ENCODE data around the gene HSPB1.
A peak's percentile ranks its signal among the peaks of the same experiment; 100 is the strongest.
"Not testable (repeated sequence)": the region's sequence is repeated elsewhere in the genome, so short reads cannot be mapped to it uniquely, and the experiment has no call there.

HSPB1 gene

DNA sequence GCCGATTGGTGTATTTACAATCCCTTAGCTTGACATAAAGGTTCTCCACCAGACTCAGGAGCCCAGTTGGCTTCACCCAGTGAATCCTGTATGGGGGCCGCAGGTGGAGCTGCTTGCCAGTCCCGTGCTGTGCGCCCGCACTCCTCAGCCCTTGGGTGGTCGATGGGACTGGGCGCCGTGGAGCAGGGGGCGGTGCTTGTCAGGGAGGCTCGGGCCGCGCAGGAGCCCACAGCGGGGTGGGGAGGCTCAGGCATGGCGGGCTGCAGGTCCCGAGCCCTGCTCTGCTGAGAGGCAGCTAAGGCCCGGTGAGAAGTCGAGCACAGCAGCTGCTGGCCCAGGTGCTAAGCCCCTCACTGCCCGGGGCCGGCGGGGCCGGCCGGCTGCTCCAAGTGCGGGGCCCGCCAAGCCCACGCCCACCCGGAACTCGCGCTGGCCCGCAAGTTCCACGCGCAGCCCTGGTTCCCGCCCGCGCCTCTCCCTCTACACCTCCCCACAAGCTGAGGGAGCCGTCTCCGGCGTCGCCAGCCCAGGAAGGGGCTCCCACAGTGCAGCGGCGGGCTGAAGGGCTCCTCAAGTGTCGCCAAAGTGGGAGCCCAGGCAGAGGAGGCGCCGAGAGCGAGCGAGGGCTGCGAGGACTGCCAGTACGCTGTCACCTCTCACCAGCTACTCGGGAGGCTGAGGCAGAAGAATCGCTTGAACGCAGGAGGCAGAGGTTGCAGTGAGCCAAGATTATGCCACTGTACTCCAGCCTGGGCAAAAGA, 7.0 kb downstream of the HSPB1 start:
- not testable (repeated sequence) for DNase-seq

DNA sequence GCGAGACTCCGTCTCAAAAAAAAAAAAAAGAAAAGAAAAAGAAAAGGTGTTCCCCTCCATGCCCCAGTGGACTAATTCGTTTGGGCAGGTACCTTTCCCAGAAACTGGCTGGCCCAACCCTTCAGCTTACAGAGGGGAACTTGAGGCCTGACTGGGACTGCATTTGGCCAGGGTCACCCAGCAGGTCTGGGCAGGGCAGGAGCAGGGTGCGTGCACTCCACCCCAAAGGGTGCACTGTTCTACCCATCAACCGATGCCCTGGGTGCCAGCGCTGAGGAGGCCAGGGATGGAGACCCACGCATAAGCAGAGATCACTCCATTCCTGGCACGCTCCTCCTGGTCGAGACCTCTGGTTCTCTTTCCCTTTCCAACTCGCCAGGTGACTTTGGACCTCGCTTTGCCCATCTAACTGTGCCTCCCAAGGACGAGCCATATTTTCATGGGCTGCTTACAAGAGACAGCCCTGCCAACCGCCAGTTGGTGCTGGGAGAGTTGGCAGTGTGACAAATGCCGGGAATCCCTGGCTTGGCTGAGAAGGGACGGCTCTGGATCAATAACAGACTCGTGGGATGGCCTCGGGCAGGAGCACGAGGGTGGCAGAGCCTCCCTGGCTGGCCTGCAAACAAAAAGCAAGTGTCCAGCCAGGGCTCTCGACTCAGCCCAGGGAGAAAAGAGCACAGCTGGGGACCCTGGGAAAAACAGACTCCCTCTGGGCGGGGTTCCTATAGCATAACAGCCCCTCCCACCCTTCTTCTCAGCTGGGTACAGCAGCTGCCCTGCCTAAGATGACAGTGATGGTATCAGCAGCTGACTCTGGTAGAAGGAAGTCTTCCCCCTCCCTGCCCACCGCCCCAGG, 7.9 kb downstream of the HSPB1 start:
- peak in 1 of 2 experiments; percentile 64 for DNase-seq

DNA sequence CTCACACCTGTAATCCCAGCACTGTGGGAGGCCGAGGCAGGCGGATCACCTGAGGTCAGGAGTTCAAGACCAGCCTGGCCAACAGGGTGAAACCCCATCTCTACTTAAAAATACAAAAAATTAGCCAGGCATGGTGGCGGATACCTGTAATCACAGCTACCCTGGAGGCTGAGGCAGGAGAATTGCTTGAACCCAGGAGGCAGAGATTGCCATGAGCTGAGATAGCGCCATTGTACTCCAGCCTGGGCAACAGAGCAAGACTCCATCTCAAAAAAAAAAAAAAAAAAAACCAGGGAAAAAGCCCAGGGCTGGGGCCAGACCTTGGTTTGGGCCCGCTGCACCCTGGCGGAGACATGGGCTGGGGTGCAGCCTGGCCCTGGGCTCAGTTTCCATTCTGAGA, 9.4 kb downstream of the HSPB1 start:
- not testable (repeated sequence) for DNase-seq

DNA sequence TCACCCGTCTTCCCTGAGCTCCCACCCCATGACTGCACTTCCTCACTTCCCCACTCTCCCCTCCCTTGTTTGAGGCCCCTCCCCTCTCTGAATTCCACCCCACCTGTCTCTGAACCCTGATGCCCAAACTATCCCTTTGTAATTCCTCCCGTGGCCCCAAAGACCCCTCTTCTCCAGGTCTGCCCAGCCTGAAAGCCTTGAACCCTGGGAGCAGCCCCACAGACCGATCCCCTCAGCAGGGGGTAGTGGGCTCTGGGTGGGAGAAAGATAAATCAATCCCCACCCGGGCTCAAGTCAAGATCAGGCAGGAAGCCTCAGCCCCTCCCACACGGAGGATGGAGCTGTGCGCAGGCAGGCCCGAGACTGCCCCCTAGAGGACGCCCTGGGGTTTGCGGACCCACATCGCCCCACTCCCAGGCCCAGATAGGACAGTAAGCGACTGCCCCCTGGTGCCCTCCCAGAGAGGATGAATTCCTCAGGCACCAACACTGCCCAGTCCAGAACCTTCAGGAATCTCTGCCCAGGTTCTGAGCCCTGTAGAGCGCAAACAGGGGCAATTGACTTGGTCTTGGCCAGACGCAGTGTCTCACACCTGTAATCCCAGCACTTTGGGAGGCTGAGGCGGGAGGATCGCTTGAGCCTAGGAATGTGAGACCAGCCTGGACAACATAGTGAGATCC, 11.7 kb downstream of the HSPB1 start:
- DNase-seq: peak; percentile 93 to 95

DNA sequence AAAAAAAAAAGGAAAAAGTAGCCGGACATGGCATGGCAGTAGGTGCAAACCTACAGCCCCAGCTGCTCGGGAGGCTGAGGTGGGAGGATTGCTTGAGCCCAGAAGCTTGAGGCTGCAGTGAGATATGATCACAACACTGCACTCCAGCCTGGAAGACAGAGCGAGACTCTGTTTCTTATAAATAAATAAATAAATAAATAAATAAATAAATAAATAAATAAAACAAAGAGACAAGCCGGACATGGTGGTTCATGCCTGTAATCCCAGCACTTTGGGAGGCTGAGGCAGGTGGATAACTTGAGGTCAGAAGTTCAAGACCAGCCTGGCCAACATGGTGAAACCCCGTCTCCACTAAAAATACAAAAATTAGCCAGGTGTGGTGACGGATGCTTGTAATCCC, 12.3 kb downstream of the HSPB1 start:
- not testable (repeated sequence) for DNase-seq

DNA sequence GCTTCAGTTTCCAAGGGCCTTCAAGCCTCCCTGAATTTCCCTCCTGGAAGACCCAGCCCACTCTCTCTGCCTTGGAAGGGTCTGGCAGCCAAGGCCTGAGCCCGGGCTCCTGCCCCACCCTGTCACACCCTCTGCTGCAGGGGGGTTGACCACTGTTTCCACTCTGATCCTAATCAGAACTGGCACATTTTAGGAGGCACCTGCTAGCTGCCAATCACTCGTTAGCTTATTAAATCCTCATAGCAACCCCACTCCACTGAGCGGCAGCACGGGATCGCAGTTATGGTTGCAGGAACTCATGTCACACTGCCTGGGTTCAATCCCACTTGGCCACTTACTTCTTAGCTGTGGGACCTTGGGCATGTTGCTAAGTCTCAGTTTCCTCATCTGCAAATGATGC, 12.9 kb downstream of the HSPB1 start:
- no peak for DNase-seq

DNA sequence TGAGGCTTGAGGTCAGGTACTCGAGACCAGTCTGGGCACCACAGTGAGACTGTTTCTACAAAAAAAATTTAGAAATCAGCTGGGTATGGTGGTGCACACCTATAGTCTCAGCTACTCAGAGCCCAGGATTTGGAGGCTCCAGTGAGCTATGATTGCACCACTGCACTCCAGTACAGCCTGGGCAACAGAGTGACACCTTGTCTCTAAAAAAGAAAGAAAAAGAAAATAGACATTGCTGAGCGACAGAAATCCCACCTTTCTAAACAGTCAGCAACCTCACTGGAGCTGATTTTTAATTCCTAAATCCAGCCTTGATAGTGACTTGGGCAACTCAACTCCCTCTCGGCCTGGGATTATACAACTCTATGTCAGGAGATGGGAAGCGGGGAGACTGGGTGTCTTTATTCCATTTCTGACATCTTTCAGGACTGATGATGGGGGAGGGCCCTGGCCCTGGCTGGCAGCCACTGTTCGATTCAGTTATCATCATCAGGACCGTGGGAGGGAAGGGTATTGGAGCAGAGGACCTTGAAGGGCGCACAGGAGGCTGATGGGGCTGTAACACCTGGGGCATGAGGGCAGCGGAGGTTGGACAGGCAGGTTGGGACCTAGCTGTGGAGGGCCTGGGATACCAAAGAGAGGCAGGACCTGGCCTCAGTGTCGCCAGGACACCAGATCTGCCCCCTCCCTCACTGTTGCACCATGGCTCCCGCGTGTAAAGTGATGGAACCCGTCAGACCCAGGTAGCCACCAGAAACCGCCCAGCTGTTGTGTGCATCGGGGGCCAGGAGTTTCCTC, 14.7 kb downstream of the HSPB1 start:
- DNase-seq: no peak

DNA sequence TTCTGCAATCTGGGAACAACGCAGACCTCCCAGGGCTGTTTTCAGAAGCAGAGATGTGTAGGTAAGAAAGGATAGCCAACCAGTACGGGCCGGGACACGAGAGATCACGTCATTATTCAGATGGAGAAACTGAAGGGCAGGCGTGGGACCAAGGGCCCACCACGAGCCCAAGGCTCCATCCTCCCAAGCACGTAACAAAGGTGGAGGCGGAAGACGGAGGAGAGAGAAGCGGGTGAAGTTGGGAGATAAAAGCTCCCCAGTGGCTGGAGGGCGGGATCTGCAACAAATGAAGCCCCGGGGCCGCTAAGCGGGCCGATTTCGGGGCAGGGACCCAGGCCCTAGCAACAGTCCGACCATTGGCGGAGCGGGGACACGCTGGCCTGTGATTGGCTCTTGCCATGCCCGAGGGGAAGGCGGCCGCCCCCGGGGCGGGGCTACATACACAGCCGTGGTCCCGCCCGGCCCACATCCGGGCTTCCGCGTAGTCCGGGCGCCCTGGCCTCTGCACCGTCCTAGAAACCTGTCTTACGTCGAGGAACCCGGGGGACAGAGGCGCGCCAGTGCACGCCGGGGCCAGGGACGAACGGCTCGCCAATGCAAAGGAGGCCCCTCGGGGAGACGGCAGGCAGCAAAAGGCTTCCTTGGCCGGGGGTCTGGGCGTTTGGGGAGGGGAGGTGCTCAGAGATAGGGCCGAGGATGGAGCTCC, 15.5 kb downstream of the HSPB1 start:
- peak; percentile 94 to 98 for DNase-seq

DNA sequence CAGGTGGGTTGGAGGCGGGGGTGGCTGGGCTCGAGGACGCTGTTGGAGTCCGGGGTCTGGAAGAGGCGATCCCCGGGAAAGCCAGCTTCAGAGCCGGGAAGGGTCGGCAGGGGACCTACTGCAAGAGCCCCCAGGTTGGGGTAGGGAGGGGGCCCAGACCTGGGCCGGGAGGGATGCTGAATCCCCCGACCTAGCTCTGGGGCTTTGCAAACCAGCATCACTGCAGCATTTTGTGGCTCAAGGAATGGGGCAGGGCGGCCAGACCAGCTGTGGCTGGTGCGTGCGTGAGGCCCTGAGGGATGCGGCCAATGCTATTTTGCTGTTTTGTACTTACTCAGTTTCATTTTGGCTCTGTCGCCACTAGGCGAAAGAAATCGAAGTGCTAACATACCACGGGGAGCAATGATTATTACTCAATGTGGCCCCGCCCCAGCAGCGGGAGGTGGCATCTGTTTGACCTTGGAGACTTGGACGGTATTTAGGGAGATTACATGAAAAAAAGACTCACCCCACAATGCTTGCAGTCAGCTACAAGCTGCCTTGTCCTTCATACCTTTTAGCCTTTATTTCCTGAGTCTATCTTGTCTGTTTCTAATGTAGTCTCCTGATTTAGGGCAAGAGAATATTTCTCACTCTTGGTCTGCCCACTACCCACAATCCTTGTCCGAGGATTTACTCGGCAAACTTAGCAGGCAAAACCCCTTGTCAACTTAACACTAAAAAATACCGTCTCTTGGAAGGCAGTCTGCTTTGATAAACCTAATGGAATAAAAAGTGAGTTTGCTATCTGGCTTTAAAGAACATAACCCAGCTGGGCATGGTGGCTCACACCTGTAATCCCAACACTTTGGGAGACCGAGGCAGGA, 16.2 kb downstream of the HSPB1 start:
- peak in 1 of 2 experiments; percentile 52 for DNase-seq

DNA sequence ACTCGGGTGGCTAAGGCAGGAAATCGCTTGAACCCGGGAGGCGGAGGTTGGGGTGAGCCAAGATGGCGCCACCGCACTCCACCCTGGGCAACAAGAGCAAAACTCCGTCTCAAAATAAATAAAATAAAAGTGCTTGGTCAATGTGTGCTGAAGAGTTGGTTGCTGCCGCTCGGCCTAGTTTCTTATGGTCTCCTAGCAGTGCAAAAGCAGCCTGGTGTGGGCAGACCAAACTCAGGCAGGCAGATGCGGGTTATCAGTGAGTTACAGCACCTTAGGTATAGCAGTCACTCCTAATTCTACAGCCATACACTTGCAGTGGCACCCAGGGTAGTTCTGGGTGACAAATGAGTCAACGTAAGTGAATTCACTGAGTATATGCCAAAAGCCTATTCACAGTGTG, 22.6 kb downstream of the HSPB1 start:
- no peak for DNase-seq

DNA sequence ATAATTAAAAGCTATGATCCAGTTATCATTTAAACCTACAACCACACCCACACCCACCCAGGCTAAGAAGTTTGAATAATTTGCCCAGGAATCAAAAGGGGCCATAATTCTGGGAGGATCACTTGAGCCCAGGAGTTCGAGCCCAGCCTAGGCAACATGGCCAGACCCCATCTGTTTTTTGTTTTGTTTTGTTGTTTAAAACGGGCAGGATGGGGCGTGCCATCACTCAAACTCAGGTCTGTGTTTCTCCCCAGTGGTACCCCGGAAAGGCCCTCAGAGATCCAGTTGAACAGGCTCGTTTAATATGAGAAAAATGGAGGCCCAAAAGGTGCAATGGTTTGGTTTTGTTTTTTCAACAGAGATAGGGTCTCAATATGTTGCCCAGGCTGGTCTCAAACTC, 23.3 kb downstream of the HSPB1 start:
- DNase-seq: no peak

DNA sequence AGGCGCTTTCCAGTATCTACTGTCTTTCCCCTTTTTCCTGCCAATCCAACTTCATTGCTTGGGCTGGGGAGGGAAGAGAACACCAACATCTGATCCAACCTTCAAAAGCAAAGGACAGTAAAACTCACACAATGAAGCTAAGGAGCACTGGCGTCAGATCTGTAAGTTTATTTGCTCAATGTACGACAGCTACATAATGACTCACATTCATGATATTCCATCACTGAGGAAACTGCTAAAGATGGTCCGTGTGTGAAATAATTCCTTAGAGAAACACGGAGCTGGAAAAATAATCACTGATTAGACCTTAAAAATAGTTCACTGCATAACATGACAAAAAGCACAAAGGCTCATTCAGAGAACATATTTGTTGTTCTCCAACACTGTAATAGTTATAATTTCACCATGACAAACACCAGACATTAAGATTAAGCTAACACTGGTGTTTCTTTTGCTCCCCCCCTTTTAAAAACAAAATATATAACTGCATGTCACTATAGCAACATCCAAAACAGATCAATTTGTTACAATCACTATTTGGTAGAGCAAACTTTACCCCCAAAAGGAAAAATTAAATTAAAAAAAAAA, 24.3 kb downstream of the HSPB1 start:
- no peak for DNase-seq

DNA sequence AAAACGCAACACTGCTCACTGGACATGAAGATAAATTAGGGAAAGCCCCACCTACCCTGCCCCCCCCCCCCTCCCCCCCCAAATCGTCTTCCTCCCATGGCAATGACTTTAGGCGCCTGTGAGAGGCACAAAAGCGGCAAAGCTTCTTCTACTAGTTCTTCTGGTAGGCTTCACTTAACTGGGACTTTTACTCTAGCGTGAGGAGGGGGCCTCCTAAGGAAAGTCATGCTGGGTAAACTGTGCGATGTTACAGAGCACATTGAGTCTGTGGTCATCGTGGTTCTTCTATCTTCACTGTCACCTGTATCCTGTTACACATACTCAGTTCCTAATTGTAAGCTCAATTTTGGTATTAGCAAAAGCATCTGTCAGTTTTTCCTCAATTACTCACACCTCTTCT, 25.1 kb downstream of the HSPB1 start:
- DNase-seq: no peak

DNA sequence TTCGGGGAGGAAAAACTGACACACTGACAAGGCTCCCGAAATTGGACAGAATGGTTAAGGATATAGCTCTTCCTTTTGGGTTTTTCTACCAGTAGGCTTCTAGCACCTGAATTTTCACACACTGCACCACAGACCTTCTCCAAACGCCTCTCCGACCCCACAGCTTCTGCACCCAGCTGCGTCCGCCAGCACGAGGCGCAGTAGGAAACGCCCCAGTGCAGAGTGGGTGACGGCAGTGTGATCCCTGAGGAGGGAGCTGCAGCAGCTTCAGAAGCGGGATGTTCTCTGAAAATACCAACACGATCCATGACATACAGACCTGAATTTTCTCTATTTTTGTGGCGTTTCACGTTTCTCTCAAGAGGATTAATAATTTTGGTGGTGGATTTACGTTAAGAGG, 25.9 kb downstream of the HSPB1 start:
- no peak for DNase-seq

DNA sequence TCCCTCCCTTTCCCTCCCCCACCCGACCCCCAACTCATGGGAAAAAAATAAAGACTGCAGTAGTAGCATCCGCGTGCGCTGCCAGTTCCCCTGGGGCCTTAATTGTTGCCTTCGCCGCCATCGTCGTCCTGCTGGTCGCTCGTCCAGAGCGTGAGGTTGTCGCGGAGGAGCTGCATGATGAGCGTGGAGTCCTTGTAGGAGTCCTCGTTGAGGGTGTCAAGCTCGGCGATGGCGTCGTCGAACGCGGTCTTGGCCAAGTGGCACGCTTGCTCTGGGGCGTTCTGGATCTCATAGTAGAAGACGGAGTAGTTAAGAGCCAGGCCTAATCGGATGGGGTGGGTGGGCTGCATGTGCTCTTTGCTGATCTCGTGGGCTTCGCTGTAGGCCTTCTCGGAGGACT, 27.0 kb downstream of the HSPB1 start:
- DNase-seq: no peak

DNA sequence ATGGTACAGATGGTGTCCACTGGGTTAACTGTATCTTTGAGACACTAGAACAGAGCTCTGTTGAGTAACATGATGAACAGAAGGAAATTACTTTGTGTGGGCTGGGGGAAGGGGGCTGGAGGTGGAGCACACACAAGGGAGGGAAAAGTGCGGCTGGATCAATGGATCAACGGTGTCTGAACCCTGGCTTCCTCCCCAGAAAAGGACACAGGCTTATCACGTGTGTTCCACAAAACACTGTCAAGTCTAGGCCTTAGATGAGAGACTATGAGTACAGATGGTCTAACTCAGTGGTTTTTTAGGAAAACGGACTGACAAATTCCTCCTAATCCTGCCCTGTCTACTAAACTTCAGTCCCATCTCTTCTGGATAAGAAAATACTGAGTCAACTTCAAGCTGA, 27.8 kb downstream of the HSPB1 start:
- DNase-seq: no peak

DNA sequence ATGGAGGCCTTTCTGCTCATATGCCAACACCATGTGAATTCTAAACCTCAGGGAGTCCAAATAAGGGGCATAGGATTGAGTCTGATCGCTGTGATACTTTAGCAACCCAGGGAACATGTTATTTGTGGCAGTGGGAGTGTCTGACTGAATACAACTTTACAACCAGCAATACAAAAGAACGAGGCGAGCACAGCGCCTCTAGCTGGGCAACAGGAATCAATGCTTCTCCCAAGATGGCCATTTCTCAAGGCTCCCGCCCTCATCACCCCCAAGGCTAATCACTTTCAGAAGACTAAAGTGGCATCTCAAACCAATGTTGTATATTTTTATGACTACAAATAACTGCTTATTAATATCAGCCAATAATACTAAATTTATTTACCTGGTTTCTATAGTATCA, 28.2 kb downstream of the HSPB1 start:
- no peak for DNase-seq

DNA sequence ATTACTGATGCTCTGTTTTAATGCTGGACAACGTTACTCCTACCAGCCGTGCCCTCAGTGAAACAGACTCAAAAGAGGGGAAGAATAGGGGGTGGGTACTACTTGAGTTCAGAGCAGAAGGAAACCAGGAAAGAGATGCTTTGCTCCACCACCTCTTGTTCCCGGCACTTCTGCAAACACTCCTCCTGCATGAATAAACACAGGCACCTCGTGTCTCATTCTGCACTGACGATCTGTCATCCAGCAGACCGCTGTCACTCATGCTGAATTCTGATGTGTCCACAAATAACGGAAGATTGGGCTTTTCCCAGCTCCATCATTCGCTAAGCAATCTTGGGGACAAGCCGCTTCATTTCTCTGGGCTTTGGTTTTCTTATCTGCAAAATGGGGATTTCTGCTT, 29.6 kb downstream of the HSPB1 start:
- no peak for DNase-seq

DNA sequence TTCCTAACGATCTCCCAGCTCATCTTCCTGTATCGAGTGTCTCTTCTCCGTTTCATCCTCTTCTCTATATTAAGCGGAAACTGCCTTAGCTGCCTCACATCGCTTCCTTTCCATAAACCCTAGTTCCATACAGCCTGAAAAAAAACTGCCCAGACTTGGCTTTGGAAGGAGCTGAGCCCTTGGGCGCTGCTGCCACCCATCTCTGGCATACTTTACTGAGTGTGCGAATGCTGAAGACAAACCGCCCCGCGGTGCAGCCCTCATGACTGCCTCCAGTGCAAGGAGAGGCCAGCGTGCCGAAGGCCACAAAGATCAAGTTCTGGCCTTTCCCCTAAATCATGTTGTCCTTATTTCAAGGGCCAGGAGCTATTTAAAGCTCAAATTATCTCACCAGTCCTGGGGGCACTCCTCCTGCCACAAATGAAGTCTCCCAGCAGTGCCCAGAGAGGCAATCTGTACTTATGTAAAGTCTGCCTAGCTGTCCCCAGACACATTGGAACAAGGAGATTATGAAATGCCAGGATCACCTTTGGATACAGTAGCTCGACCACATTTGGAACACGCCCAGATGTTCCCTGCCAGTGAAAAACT, 31.1 kb downstream of the HSPB1 start:
- DNase-seq: no peak

DNA sequence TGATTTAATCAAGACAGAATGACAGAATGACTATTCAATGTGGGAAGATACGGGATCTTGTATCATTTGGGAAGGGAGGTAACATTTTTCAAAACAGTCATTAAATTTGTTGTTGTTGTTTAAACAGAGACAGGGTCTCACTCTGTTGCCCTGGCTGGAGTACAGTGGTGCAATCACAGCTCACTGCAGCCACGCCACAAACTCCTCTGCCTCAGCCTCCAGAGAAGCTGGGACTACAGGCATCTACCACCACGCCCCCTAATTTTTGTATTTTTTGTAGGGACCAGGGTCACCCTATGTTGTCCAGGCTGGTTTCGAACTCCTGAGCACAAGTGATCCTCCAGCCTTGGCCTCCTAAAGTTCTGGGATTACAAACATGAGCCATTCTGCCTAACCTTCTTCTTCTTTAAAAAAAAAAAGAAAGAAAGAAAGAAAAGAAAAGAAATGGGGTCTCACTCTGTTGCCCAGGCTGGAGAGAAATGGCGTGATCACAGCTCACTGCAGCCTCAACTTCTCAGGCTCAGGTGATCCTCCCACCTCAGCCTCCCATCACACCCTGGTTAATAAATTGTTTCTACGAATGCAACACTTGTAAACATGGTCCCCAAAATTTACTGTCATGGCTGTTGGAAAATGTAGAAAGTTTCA, 32.0 kb downstream of the HSPB1 start:
- no peak for DNase-seq
